GM21619 (cell line): ENCODE results near the gene HBA1.
"Not testable (repeated sequence)": the region's sequence is repeated elsewhere in the genome, so short reads cannot be mapped to it uniquely, and the experiment has no call there.

Experiments
- ATAC-seq: cut with Tn5 transposase; IDR thresholded peaks from one replicate; pipeline ENCODE4 v1.9.1; 2021; ENCODE audit not compliant: unreplicated experiment

The HBA1 gene

DNA sequence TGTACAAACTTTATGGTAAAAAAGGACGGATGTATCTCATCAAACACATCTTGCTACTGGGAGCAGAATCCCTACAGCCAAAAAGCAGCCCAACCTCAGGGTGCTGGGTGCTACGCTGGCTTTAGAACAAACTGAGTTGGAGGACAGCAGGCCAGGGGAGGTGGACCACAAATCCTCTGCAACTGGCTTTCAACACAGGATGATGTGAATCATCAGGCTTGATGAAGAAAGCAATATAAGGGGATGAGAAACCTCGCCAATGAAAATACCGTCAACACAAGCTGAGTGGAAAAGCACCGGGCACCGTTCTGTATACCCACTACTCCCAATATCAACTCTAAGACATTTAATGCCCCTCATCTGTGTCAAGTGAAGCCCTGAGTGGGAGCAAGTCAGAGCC is 18.0 kb downstream of the HBA1 start:
- no peak for ATAC-seq

DNA sequence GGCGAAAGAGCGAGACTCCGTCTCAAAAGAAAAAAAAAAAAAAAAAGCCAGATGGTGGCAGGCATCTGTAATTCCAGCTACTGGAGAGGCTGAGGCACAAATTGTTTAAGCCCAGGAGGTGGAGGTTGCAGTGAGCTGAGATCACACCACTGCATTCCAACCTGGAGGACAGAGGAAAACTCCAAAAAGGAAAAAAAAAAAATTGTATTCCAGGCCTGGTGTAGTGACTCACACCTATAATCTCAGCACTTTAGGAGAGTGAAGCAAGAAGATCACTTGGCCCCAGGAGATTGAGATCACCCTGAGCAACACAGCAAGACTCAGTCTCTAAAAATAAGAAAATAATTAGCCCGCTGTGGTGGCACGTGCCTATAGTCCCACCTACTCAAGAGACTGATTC is 23.9 kb downstream of the HBA1 start:
- ATAC-seq, result no peak

DNA sequence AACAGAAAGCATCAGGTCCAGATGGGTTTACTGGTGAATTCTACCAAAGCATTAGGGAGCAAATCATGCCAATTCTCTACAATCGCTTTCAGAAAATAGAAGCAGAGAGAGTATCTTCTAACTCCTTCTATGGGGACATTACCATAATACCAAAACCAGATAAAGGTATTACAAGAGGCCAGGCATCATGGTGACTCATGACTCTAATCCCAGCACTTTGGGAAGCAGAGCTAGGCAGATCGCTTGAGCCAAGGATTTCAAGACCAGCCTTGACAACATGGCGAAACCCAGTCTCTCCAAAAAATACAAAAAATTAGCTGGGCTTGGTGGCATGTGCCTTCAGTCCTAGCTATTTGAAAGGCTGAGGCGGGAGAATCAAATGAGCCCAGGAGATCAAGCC is 26.8 kb downstream of the HBA1 start:
- ATAC-seq, result no peak

DNA sequence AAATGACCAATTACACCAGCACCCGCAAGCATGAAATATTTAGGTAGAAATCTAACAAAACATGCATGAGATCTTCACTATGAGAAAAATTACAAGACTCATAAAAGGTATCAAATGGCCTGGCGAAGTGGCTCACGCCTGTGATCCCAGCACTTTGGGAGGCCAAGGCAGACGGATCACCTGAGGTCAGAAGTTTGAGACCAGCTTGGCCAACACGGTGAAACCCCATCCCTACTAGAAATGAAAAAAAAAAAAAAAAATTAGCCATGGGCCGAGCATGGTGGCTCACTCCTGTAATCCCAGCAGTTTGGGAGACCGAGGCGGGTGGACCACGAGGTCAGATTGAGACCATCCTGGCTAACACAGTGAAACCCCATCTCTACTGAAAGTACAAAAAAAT is 27.6 kb downstream of the HBA1 start:
- ATAC-seq, result not testable (repeated sequence)

DNA sequence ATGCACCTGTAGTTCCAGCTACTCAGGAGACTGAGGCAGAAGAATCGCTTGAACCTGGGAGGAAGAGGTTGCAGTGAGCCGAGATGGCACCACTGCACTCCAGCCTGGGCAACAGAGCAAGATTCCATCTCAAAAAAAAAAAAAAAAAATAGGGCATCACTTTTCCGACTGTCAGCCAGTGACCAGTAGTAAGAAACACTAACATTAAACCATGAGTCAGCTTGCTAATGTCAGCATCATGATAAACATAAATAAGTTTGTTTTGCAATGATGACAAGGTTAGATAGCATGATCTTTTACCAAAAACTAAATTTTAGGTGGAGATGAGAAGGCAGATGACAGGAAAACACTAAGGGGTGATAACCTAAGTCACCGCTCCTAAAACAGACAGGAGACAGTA is 32.9 kb downstream of the HBA1 start:
- ATAC-seq, result not testable (repeated sequence)

DNA sequence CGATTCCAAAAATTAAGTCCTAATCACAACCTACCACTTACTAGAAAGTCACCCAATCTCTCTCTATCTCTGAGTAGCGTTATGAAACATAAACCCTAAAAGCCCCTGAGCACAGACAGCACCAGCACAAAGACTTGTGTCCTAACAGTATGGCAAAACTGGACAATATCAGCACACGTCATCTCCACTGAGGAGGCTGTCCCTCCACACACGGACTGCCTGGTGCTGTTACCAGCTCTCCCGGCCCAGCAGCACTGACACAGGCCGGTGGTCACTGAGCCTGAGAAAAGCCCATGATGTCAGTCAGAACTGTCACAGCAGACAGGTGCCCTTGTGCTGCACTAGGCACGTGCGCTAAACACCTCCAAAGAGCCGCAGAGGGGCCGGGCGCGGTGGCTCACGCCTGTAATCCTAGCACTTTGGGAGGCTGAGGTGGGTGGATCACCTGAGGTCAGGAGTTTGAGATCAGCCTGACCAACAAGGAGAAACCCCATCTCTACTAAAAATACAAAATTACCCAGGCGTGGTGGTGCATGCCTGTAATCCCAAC is 35.2 kb downstream of the HBA1 start:
- ATAC-seq, result not testable (repeated sequence)

DNA sequence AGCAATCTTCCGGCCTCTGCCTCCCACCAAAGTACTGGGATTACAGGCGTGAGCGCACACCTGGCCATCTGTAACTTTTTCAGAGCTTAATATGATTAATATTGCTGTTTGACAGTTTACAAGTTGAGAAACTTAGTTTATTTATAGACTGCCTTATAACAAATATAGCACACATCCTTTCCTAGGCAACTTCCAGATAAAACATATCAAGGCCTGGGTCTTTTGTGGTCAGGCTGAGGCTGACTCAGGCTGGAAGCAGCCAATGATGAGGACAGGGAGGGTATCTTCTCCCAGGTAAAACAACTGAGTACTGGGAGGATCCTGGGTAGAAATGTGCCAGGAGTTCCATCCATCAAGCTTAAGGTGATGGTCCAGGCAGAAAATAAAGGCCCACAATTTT is 36.5 kb downstream of the HBA1 start:
- no peak for ATAC-seq

DNA sequence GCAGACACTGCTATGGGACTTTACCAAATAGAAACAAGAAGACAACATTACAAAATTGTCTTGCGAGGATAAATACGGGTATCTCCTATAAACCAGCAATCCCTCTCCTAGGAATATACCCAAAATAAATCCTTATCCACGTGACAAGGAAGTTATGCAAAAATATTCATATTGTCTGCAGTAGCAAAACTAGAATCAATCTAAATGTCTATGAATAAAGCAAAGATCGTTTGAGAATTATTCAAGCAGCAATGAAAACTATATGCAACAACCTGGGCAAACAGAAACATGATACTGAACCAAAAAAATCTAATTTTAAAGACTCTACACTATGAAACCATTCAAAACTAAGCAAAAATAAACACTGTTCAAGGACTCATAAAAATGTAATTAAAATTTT is 43.5 kb downstream of the HBA1 start:
- no peak for ATAC-seq
